H7 (cell line): ENCODE results near the gene DNASE2. TPM values are rescaled to one million over a fixed set of nuclear protein-coding genes. Genes with fewer than 3 reads are reported as not detected.
"Not testable (repeated sequence)": the region's sequence is repeated elsewhere in the genome, so short reads cannot be mapped to it uniquely, and the experiment has no call there.

Experiments
- DNase-seq: peaks from one replicate; pipeline ENCODE4 v3.0.0; 2012
- H3K27me3 ChIP-seq: 2 replicates; pipeline ENCODE4 v1.6.0; 2011; ENCODE audit warnings: mild to moderate bottlenecking, low read length; ENCODE audit not compliant: control insufficient read depth, insufficient read depth
- H3K36me3 ChIP-seq: replicated peaks from 2 replicates; pipeline ENCODE4 v1.5.1; 2011; ENCODE audit warnings: low read length; ENCODE audit not compliant: control insufficient read depth, insufficient read depth
- H3K4me3 ChIP-seq: 2 replicates; pipeline ENCODE4 v1.5.1; 2011; ENCODE audit warnings: low read depth, mild to moderate bottlenecking, control low read depth, low read length, moderate library complexity; ENCODE audit not compliant: insufficient read depth
- total RNA-seq: library from RNA; depleted of rRNA; stranded (reverse); fragments of >200 nt; shearing (Covaris generic); gene quantifications from 2 replicates; pipeline ENCODE4 v1.2.3, GENCODE V29; 2014

The DNASE2 gene
- total RNA-seq, 1 experiment from 2014 or later: 15.3 TPM

DNA sequence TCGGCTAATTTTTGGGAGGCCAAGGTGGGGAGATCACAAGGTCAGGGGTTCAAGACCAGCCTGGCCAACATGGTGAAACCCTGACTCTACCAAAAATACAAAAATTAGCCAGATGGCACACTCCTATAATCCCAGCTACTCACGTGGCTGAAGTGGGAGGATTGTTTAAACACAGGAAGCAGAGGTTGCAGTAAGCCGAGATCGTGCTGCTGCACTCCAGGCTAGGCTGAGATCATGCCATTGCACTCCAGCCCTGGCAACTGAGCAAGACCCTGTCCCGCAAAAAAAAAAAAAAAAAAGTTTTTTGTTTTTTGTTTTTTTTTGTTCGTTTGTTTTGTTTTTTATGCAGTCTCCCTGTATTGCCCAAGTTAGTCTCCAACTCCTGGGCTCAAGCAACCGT is 21.7 kb downstream of the DNASE2 start:
- H3K4me3 ChIP-seq: no peak overlapping the region
- DNase-seq: no peak

GRCh38 chr19:12858041-12858928 is 23.0 kb downstream of the DNASE2 start:
- DNase-seq: peak; percentile 37
- no peaks in the 10 kb centered on the region for H3K27me3 ChIP-seq
- H3K36me3 ChIP-seq: peaks cover 1% of the 10 kb centered on the region; the same call in 1 of the 2 replicates
- no peak overlapping the region for H3K4me3 ChIP-seq

More for the DNA sequence above, 21.7 kb downstream of the DNASE2 start:
- no peaks in the 10 kb centered on the region; the same call in 1 of the 2 replicates for H3K27me3 ChIP-seq
- peaks cover 1% of the 10 kb centered on the region; the same call in 1 of the 2 replicates for H3K36me3 ChIP-seq

DNA sequence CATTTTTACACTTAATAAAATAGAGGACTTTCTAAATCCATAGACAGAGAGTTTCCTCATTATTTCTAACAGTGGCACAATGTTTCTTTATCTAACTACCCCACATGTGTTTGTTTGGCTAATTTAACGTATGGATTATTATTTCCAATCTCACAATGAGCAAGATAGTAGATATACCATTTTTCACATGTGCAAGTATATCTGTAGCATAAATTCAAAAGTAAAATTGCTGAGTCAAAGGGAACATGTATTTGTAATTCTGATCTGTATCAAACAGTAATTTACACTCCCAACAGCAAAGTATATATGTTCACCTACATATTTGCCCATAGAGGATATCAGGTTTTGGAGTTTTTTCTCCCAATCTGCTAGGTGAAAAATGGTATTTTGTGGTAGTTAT is 24.6 kb downstream of the DNASE2 start:
- H3K27me3 ChIP-seq: no peaks in the 10 kb centered on the region
- peaks cover 1% of the 10 kb centered on the region; the same call in 1 of the 2 replicates for H3K36me3 ChIP-seq
- no peak overlapping the region for H3K4me3 ChIP-seq
- no peak for DNase-seq

DNA sequence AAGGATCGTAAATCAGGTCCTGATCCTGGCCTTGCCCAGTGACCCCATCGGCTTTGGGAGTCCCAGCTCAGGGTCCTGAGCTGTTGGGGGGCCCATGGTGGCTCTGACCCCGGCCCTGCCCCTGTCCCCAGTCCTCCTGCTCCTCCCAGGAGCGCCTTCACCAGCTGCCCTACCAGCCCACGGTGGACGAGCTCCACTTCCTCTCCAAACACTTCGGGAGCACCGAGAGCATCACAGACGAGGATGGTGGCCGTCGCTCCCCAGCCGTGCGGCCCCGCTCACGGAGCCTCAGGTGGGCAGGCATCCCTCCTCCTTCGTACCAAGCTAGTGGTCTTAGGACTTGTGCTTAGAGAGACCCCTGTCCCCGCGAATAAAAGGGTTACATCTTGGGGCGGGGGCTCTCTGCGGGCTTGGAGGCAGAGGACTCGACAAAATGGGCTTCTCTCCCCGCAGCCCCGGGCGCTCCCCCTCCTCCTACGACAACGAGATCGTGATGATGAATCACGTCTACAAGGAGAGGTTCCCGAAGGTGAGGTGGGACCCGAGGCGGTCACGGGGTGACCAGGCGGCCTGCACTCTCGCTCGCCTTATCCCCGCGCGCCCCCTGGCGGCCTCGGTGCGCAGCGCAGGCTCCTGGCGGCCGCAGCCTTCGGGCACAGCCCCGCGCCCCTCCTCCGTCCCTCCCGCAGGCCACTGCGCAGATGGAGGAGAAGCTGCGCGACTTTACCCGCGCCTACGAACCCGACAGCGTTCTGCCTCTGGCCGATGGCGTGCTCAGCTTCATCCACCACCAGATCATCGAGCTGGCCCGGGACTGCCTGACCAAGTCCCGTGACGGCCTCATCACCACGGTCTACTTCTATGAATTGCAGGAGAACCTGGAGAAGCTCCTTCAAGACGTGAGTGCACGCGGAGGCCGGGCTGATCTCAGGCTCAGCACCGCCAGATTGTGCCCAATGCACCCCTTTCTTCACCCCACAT is 33.8 kb downstream of the DNASE2 start:
- peak overlapping the region; percentile 19; the same call in 1 of the 2 replicates for H3K4me3 ChIP-seq
- H3K27me3 ChIP-seq: peaks cover 10% of the 10 kb centered on the region; the same call in 1 of the 2 replicates
- no peaks in the 10 kb centered on the region for H3K36me3 ChIP-seq
- DNase-seq: peak; percentile 99

GRCh38 chr19:12846613-12847012 is 34.6 kb downstream of the DNASE2 start:
- not testable (repeated sequence) for H3K27me3 ChIP-seq, H3K36me3 ChIP-seq, H3K4me3 ChIP-seq, DNase-seq

DNA sequence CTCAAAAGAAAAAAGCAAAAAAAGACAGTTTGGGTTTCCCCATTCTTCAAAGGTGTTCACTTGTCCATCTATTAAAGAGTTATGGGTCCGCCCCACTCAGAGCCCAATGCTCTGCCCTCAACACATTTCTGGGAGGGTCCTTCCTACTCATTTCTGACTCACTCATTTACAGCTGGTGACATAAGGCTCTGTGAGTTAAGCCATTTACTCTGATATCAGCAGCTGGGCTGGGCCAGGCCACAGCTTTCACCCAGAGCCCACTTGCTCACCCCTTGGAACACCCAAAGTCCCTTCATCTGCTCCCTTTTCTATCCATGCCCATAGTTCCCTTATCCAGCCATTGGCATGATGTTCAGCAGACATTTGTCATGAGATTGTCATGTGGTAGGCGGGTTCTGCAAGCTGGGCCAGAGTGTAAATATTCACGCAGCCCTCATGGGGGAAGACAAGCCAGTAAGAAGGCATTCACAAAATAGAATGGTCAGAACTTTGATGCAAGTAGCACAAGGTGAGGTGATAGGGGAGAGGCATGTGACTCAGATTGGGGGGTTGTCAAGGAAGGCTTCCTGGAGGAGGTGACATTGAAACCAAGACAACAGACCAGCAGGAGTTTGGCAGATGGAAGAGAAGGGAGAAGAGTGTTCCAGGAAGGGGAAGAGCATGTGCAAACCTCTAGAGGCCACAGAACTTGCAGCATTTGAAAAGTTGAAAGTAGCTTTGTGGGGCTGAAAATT is 37.1 kb downstream of the DNASE2 start:
- Histone ChIP-seq H3K36me3 (no peaks in the 10 kb centered on the region), H3K4me3 (no peak overlapping the region), H3K27me3 (peaks cover 18% of the 10 kb centered on the region; the same call in 1 of the 2 replicates)
- DNase-seq: no peak

DNA sequence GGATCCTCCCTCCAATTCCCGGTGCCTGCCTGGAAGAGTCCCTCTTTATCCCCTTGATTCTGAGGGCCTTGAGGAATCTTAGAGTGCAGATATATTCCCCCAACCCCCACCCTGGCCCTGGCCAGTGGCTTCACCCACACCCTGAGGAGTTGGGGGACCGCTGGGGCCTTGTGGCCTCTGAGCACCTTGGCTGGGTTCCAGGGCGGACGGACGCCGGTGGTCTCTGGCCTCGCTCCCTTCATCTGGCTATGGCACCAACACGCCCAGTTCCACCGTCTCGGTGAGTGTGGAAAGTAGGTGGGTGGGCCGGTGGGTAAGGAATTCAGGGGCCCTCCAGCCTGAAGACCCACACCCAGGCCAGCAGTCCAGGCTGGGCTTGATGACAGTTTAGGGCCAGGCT is 37.9 kb downstream of the DNASE2 start:
- Histone ChIP-seq H3K27me3 (peaks cover 25% of the 10 kb centered on the region; the same call in 1 of the 2 replicates), H3K36me3 (no peaks in the 10 kb centered on the region), H3K4me3 (no peak overlapping the region)
- DNase-seq: no peak

- peaks cover 22% of the 10 kb centered on the region; the same call in 1 of the 2 replicates for H3K27me3 ChIP-seq
Measured at GRCh38 chr19:12842511-12842910, 38.7 kb downstream of the DNASE2 start.

GRCh38 chr19:12841094-12841493 is 40.2 kb downstream of the DNASE2 start:
- DNase-seq: peak; percentile 97
- peak overlapping the region; percentile 49 for H3K4me3 ChIP-seq
- no peaks in the 10 kb centered on the region for H3K36me3 ChIP-seq
- H3K27me3 ChIP-seq: peaks cover 15% of the 10 kb centered on the region; the same call in 1 of the 2 replicates

More at GRCh38 chr19:12842511-12842910, 38.7 kb downstream of the DNASE2 start:
- DNase-seq: no peak
- H3K4me3 ChIP-seq: no peak overlapping the region
- H3K36me3 ChIP-seq: no peaks in the 10 kb centered on the region

DNA sequence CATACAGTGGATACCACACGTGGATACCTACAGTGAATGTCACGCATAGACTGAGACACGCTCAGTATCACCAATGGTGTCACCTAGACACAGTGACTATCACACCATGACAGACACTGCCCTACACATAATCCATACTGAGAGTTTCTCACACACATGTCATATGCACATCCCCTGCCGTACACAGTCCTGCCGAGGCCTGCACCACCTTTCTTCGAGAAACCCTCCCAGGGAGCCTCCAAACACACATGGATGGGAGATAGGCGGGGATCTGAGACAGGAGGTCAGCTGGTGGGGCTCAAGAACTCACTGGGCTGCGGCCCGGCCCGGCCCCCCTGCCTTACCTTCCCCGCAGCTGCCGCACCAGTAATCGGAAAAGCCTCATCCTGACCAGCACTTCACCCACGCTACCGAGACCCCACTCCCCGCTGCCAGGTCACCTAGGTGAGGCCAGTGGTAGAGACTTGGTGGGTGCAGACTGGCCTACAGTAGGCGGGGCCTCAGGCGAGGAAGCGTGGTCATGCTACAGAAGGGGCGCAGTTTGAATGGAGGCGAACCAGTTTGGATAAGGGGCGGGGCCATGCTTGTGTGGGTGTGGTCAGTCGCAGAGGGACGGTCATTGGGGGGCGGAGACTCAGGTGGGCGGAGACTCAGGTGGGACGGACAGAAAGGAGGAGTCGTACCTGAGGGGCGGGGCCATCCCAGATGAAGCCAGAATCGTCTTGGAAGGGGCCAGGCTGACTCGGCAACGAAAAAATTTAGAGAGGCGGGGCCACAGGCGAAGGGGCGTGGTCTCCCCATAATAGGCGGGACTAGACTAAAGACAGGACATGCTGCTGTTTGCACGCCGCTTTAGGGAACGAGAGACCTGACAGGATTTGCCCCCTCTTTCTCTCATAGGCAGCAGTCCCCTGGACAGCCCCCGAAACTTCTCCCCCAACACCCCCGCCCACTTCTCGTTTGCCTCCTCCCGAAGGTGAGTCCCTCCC is 40.9 kb downstream of the DNASE2 start:
- Histone ChIP-seq H3K27me3 (peaks cover 19% of the 10 kb centered on the region), H3K4me3 (peak overlapping the region; percentile 49), H3K36me3 (no peaks in the 10 kb centered on the region)
- peak; percentile 96 for DNase-seq

DNA sequence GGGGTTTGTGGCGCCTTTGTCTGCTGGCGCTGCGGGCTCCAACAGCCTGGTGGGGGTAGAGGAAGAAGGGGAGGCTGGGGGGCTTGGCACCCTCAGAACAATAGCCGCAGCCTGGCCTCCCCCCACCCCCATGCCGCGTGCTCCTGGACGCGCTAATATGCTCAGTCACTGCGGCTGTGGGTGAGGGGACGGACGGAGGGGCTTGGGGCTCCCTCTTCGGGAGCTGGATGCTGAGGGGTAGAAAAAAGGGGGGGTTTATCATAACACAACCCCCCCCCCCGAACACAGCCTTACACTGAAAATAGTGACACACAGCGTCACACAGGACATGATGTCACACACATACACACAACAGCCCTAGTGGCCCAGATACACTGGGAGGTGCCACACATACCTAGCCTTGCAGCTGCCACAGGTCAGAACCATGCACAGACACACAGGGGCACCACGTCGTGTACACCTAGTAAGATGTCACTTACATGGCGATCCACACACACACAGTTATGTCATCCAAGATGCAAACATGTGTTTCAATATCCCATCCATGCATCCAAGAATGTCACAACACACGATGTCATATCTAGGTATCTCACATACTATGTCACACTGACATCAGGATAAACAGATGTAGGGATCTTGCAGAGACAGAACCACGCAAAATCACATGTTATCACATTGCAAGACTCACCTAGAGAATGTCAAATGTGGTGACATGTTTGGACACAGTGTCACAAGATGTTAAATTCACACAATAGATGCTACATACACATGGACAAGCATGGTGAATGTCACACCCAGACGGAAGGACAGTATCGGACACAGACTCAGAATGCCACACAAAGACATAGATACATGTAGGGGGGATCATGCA is 42.1 kb downstream of the DNASE2 start:
- Histone ChIP-seq H3K27me3 (peaks cover 32% of the 10 kb centered on the region), H3K4me3 (peak overlapping the region; percentile 65), H3K36me3 (no peaks in the 10 kb centered on the region)
- no peak for DNase-seq

DNA sequence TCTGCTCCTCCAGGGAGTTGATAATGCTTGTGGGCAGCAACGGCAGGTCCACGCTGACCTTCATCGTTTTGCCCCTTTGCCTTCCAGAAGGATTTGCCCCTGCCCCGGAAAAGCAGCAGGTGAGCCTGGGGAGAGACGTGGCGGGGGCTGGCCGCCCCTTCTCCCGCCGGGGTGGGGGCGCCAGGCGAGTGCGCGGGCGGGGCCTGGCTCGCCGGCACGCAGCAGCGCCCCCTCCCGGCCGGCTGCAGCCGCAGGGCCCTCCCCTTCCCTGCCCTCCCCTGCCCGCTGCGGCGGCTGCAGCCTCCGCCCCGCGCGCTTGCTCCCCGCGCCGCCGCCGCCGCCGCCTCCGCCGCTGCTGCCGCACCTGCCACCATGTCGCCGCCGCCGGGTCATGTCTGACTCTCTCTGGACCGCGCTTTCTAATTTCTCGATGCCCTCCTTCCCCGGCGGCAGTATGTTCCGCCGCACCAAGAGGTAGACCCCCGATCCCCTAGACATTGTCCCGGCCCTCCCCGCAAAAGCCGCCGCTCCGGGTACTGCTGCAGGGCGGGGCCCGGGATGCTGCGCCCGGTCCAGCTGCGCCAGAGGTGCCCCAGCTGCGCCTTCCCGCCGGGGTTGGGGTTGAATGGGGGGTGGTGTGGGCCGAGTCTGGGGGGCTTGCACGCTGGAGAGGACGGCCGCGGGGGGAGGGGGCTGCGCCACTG is 42.9 kb downstream of the DNASE2 start, which contains the start of gene MAST1:
MAST1 (plus strand) TSS at position 334 of the 704 bp plus-strand sequence; CDS start at position 392, 58 bp downstream.
- Histone ChIP-seq H3K36me3 (no peaks in the 10 kb centered on the region), H3K4me3 (peak within 1 kb of the TSS; percentile 65), H3K27me3 (peaks cover 35% of the 10 kb centered on the region)
- DNase-seq: peak; percentile 97
